ENCODE results near the gene TAF1B. TPM values are rescaled to one million over a fixed set of nuclear protein-coding genes. Genes with fewer than 3 reads are reported as not detected.

TAF1B gene
- total RNA-seq, 4 donors from 2014 or later, result 10.8 to 21.4 (median 17.9) TPM

DNA sequence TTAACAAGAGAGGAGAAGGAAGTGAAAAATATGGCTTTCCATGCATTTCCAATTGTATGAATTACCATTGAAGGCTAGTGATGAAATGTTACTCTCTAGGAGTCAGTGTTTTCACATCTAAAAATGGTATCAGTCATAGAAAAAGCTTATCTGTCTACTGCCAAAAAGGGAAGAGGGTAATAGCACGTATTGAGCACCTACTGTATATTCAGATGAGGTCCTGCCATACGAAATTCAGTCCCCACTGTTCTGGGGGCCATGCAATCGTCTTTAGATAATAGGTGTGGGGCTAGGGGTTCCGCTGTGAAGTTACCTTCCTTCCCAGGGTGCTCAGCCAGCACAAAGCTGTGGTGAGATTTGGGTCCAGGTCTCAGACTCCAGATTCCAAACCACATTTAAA, 94.0 kb downstream of the TAF1B start:
- no peak overlapping the region for H3K27ac ChIP-seq
- no peaks in the 10 kb centered on the region for H3K27me3 ChIP-seq
- no peak for DNase-seq (ENCODE audit: low spot score in 2 of 2)
- no peak for TF ChIP-seq POLR2A (IDR thresholded peaks at IDR 0.05)
- TF ChIP-seq CTCF (IDR thresholded peaks at IDR 0.05), result no peak
- TF ChIP-seq EP300 (IDR thresholded peaks at IDR 0.05), result no peak
- WGBS, 2 donors, result 89 to 92% methylated on average over 4 of the region's 4 CpGs
- peaks cover 0 to 24% (median 3%) of the 10 kb centered on the region in 4 donors for H3K4me1 ChIP-seq
- H3K9me3 ChIP-seq, result no peaks in the 10 kb centered on the region
- H3K36me3 ChIP-seq, result peaks cover 0 to 29% (median 0%) of the 10 kb centered on the region in 3 donors
- no peak overlapping the region for H3K4me3 ChIP-seq

DNA sequence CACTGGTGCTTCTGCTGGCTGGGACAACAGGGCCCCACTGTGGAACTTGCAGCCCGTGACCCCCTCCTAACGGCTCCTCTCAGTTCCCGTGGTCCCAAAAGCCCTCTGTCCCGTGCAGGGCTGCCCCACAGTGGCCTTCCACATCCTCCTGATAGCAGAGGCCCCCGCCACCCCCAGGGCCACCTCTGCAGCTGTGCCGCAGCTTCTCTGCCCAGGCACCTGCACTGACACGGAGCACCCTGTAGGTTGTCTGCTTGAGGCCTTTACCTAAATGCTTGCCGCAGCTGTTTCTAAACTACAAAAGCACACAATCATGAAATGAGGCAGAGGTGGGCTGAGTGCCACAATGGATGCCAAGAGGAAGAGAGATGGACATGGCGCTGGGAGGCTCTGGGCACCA, 94.7 kb downstream of the TAF1B start:
- Histone ChIP-seq H3K9me3 (no peaks in the 10 kb centered on the region), H3K36me3 (peaks cover 0 to 22% (median 0%) of the 10 kb centered on the region in 3 donors), H3K27me3 (no peaks in the 10 kb centered on the region), H3K4me1 (peaks cover 0 to 24% (median 3%) of the 10 kb centered on the region in 4 donors), H3K27ac (no peak overlapping the region), H3K4me3 (no peak overlapping the region)
- TF ChIP-seq CTCF (IDR thresholded peaks at IDR 0.05) (no peak), EP300 (IDR thresholded peaks at IDR 0.05) (no peak), POLR2A (IDR thresholded peaks at IDR 0.05) (no peak)
- no peak for DNase-seq (ENCODE audit: low spot score in 2 of 2)
- 78 to 85% methylated on average over 9 of the region's 9 CpGs for WGBS, 2 donors

DNA sequence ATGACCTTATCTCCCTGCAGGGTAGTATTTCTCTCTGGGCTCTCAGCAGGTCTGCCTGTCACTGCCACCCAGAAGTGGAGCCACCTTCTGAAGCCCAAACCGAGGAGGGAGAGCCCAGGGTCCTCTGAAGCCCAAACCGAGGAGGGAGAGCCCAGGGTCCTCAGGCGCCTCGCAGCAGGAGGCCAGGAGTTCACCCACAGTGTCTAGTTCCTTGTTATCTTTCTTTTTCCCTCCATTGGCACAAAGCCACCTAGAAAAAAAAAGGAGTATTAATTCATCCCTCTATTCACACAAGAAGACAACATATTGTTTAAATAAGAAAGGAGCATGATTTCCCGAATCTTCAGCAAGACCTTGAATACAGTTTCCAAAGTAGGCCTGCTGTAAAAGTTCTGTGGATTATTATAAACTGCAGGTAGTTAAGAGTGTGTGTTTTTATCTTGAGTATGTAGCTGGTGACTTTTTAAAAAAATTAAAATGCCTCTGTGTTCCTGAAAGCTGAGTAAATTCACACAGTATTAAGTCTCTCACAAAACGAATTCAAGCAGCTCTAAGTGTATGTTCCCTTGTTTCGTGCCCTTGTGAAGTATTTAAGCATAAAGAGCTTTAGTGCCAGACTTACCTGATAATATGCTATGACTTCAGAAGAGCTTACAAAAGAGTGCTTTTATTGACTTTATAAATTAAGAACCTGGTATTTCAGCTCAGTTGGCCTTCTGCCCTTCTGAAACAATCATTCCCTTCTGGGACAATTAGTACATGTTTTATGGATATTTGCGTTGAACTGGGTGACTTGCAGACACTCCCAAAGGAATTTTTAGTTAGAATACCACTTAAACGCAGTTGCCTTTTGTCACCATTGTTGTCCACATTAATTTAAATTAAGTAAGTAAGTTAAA, 96.6 kb downstream of the TAF1B start:
- no peak for DNase-seq (ENCODE audit: low spot score in 2 of 2)
- peaks cover 0 to 5% (median 0%) of the 10 kb centered on the region in 3 donors for H3K36me3 ChIP-seq
- H3K27me3 ChIP-seq, result no peaks in the 10 kb centered on the region
- H3K4me3 ChIP-seq, result no peak overlapping the region
- TF ChIP-seq CTCF (IDR thresholded peaks at IDR 0.05) (no peak), EP300 (IDR thresholded peaks at IDR 0.05) (no peak), POLR2A (IDR thresholded peaks at IDR 0.05) (no peak)
- no peak overlapping the region for H3K27ac ChIP-seq
- H3K9me3 ChIP-seq, result no peaks in the 10 kb centered on the region
- WGBS, 2 donors, result 54 to 59% methylated on average over 9 of the region's 9 CpGs
- H3K4me1 ChIP-seq, result peaks cover 0 to 24% (median 3%) of the 10 kb centered on the region in 4 donors

- no peaks in the 10 kb centered on the region for H3K9me3 ChIP-seq
- DNase-seq (ENCODE audit: low spot score in 2 of 2), result no peak
- no peak overlapping the region for H3K4me3 ChIP-seq
- WGBS, 2 donors, result 58 to 59% methylated on average over 13 of the region's 13 CpGs
- H3K27me3 ChIP-seq, result no peaks in the 10 kb centered on the region
- peak overlapping the region in 1 of 4 donors; percentile 42 for H3K27ac ChIP-seq
- TF ChIP-seq POLR2A (IDR thresholded peaks at IDR 0.05) (no peak), EP300 (IDR thresholded peaks at IDR 0.05) (no peak), CTCF (IDR thresholded peaks at IDR 0.05) (no peak)
- peaks cover 0 to 24% (median 3%) of the 10 kb centered on the region in 4 donors for H3K4me1 ChIP-seq
- H3K36me3 ChIP-seq, result no peaks in the 10 kb centered on the region
Measured at GRCh38 chr2:9941196-9941995, 98.1 kb downstream of the TAF1B start.
